ENCODE measurements around the gene GET4. TPM values are rescaled to one million over a fixed set of nuclear protein-coding genes. Genes with fewer than 3 reads are reported as not detected.

GET4 gene
- total and polyA plus RNA-seq, 2 of the 4 experiments (the other 2 are of a cell fraction): 11.3 to 30.9 TPM

- H2BK20ac ChIP-seq (ENCODE audit: low read depth, low read length): no peak overlapping the region
- no peak for TF ChIP-seq POLR2A (IDR thresholded peaks at IDR 0.05; ENCODE audit: low read depth, low read length)
- no peak for TF ChIP-seq RCOR1 (IDR thresholded peaks at IDR 0.05; ENCODE audit: insufficient replicate concordance, low read length)
- TF ChIP-seq NFE2L2 (IDR thresholded peaks at IDR 0.05; ENCODE audit: low read depth, low read length): no peak
- TF ChIP-seq CHD1 (IDR thresholded peaks at IDR 0.05; ENCODE audit: low read depth, low read length): no peak
- no peak for TF ChIP-seq SMC3 (IDR thresholded peaks at IDR 0.05; ENCODE audit: low read depth, low read length)
- TF ChIP-seq MAFK (IDR thresholded peaks at IDR 0.05; ENCODE audit: low read depth, low read length): no peak
- no peak for TF ChIP-seq MXI1 (IDR thresholded peaks at IDR 0.05; ENCODE audit: borderline replicate concordance, low read depth, low read length)
- TF ChIP-seq RFX5 (IDR thresholded peaks at IDR 0.05; ENCODE audit: low read depth, low read length): no peak
- TF ChIP-seq BHLHE40 (IDR thresholded peaks at IDR 0.05; ENCODE audit: low read depth, low read length): no peak
- no peak for TF ChIP-seq MAZ (IDR thresholded peaks at IDR 0.05; ENCODE audit: borderline replicate concordance, low read depth, low read length)
- no peak for TF ChIP-seq ELK1 (IDR thresholded peaks at IDR 0.05; ENCODE audit: borderline replicate concordance, low read depth, low read length)
- TF ChIP-seq RAD21 (IDR thresholded peaks at IDR 0.05; ENCODE audit: low read length): no peak
- TF ChIP-seq CEBPB (IDR thresholded peaks at IDR 0.05; ENCODE audit: low read depth, low read length): no peak
- TF ChIP-seq, protein P1, sequence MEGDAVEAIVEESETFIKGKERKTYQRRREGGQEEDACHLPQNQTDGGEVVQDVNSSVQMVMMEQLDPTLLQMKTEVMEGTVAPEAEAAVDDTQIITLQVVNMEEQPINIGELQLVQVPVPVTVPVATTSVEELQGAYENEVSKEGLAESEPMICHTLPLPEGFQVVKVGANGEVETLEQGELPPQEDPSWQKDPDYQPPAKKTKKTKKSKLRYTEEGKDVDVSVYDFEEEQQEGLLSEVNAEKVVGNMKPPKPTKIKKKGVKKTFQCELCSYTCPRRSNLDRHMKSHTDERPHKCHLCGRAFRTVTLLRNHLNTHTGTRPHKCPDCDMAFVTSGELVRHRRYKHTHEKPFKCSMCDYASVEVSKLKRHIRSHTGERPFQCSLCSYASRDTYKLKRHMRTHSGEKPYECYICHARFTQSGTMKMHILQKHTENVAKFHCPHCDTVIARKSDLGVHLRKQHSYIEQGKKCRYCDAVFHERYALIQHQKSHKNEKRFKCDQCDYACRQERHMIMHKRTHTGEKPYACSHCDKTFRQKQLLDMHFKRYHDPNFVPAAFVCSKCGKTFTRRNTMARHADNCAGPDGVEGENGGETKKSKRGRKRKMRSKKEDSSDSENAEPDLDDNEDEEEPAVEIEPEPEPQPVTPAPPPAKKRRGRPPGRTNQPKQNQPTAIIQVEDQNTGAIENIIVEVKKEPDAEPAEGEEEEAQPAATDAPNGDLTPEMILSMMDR (conservative IDR thresholded peaks at IDR 0.05; ENCODE audit: low read depth, low read length): no peak
- TF ChIP-seq, protein P2, sequence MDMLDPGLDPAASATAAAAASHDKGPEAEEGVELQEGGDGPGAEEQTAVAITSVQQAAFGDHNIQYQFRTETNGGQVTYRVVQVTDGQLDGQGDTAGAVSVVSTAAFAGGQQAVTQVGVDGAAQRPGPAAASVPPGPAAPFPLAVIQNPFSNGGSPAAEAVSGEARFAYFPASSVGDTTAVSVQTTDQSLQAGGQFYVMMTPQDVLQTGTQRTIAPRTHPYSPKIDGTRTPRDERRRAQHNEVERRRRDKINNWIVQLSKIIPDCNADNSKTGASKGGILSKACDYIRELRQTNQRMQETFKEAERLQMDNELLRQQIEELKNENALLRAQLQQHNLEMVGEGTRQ (IDR thresholded peaks at IDR 0.05; ENCODE audit: low read depth, low read length): no peak
- TF ChIP-seq FOS (IDR thresholded peaks at IDR 0.05; ENCODE audit: low read depth, low read length): no peak
- no peak overlapping the region for H2BK5ac ChIP-seq (ENCODE audit: low read depth, low read length, poor library complexity, severe bottlenecking)
- H3K14ac ChIP-seq (replicated peaks; ENCODE audit: low read depth, low read length): no peak overlapping the region
- no peaks in the 10 kb centered on the region for H3K9me3 ChIP-seq (ENCODE audit: control insufficient read depth, insufficient read depth, low read length)
- no CpG with 5 or more reads among the region's 2 CpGs for WGBS, 2 experiments (ENCODE audit: extremely low coverage in 2 of 2, insufficient read length in 1 of 2)
- H2BK120ac ChIP-seq (ENCODE audit: low read depth, low read length): no peak overlapping the region
- no peaks in the 10 kb centered on the region for H3K4me1 ChIP-seq (ENCODE audit: control insufficient read depth, insufficient read depth, low read length)
- no peak overlapping the region for H4K91ac ChIP-seq (ENCODE audit: insufficient read depth, low read depth, low read length)
- no peak overlapping the region for H2AK9ac ChIP-seq (replicated peaks; ENCODE audit: low read depth, low read length, poor library complexity)
- DNase-seq: no peak
- intact Hi-C loops (cut with micrococcal nuclease) (no loop called here), in situ Hi-C loops (cut with MboI; ENCODE audit: low sequenced_read_pairs) (no loop called here), dilution Hi-C loops (cut with HindIII; ENCODE audit: low sequenced_read_pairs, unreplicated experiment) (no loop called here)
- H3K4me2 ChIP-seq (ENCODE audit: low read depth, low read length): no peak overlapping the region
- no peak overlapping the region for H3K23ac ChIP-seq (ENCODE audit: low read depth, low read length)
- H3K4me3 ChIP-seq (ENCODE audit: insufficient read depth, low read depth, low read length): no peak overlapping the region
- POLR2A ChIA-PET (ENCODE audit: unreplicated experiment): no interaction called here
- H4K8ac ChIP-seq (ENCODE audit: low read depth in 2 of 2, low read length in 2 of 2): no peak overlapping the region
- H4K20me1 ChIP-seq (ENCODE audit: insufficient read depth, low read length): no peaks in the 10 kb centered on the region
- no peak overlapping the region for H3K9ac ChIP-seq (ENCODE audit: low read depth, low read length)
- H3K79me1 ChIP-seq (ENCODE audit: low read depth in 1 of 2, low read length in 2 of 2): no peaks in the 10 kb centered on the region
- H3K27me3 ChIP-seq (ENCODE audit: control insufficient read depth, insufficient read depth, low read length): peaks cover 6% of the 10 kb centered on the region
- no peak overlapping the region for H3K18ac ChIP-seq (ENCODE audit: low read depth, low read length)
- no peak overlapping the region for H2AFZ ChIP-seq (replicated peaks; ENCODE audit: low read length, poor library complexity)
- H2BK15ac ChIP-seq (ENCODE audit: low read depth, low read length): no peak overlapping the region
- H4K5ac ChIP-seq (ENCODE audit: low read depth, low read length): no peak overlapping the region
- CTCF ChIA-PET: no interaction called here
- no peak overlapping the region for H3K27ac ChIP-seq (ENCODE audit: insufficient read depth, low read length)
- no peak overlapping the region for H3K56ac ChIP-seq (ENCODE audit: extremely low read depth, insufficient read depth, low read length)
- no peaks in the 10 kb centered on the region for H3K36me3 ChIP-seq (ENCODE audit: control insufficient read depth, insufficient read depth, low read length)
- H3K4ac ChIP-seq (ENCODE audit: low read depth, low read length): no peak overlapping the region
- ATAC-seq (ENCODE audit: low read depth): no peak
- BruUV-seq (replicated peaks): no TSS peak
- no peaks in the 10 kb centered on the region for H3K9me1 ChIP-seq (ENCODE audit: insufficient read depth, low read length)
- H2AK5ac ChIP-seq (ENCODE audit: low read depth, low read length): no peak overlapping the region
Observed at GRCh38 chr7:940599-941408, 64.5 kb downstream of the GET4 start.

Data from IMR-90 (cell line).